ENCODE results near the gene ADORA1.

Gene ADORA1

GRCh38 chr1:203127666-203128430 is at the start of gene ADORA1:
TSS of gene ADORA1 (plus strand) at chr1:203127726. CDS start at chr1:203128842, 1,116 bp downstream.
- DNase-seq = peak; percentile 10 to 32

- no peak for DNase-seq
Measured at GRCh38 chr1:203077956-203078355, 49.6 kb upstream of the ADORA1 start.

GRCh38 chr1:203078478-203078877 is 49.0 kb upstream of the ADORA1 start:
- DNase-seq = no peak

- DNase-seq = no peak
Measured at GRCh38 chr1:203080456-203080855, 47.1 kb upstream of the ADORA1 start.

GRCh38 chr1:203081465-203082230 is 45.9 kb upstream of the ADORA1 start:
- DNase-seq = no peak

- DNase-seq = no peak
Measured at GRCh38 chr1:203082231-203082505, 45.4 kb upstream of the ADORA1 start.

- DNase-seq = no peak
Measured at GRCh38 chr1:203082571-203083462, 44.7 kb upstream of the ADORA1 start.

GRCh38 chr1:203083463-203083921 is 44.0 kb upstream of the ADORA1 start:
- DNase-seq = no peak

- DNase-seq = peak in 1 of 2 donors; percentile 62
Measured at GRCh38 chr1:203084588-203085527, 42.7 kb upstream of the ADORA1 start.

- DNase-seq = no peak
Measured at GRCh38 chr1:203085528-203086406, 41.8 kb upstream of the ADORA1 start, which contains the start of gene MYOG. TSS of gene MYOG (minus strand) at chr1:203086012. CDS start at chr1:203085961, 51 bp downstream.

GRCh38 chr1:203086992-203087763 is 40.3 kb upstream of the ADORA1 start:
- DNase-seq = no peak

GRCh38 chr1:203088441-203088840 is 39.1 kb upstream of the ADORA1 start:
- DNase-seq = no peak

- no peak for DNase-seq
Measured at GRCh38 chr1:203089001-203089650, 38.4 kb upstream of the ADORA1 start.

- no peak for DNase-seq
Measured at GRCh38 chr1:203089651-203090045, 37.9 kb upstream of the ADORA1 start.

- DNase-seq = peak in 1 of 2 donors; percentile 28
Measured at GRCh38 chr1:203090421-203091198, 36.9 kb upstream of the ADORA1 start.

- no peak for DNase-seq
Measured at GRCh38 chr1:203091199-203091477, 36.4 kb upstream of the ADORA1 start.

GRCh38 chr1:203091761-203092330 is 35.7 kb upstream of the ADORA1 start:
- DNase-seq = no peak

GRCh38 chr1:203093754-203094410 is 33.6 kb upstream of the ADORA1 start:
- DNase-seq = no peak

Measured in inflammatory macrophage treated with lipopolysaccharide for 1 hour (primary cell).